Uterus (tissue), 4 donors: ENCODE data around the gene EPHA1. TPM values are rescaled to one million over a fixed set of nuclear protein-coding genes. Genes with fewer than 3 reads are reported as not detected.
A peak's percentile ranks its signal among the peaks of the same experiment; 100 is the strongest.
"Not testable (repeated sequence)": the region's sequence is repeated elsewhere in the genome, so short reads cannot be mapped to it uniquely, and the experiment has no call there.

Experiments used
- DNase-seq, 2 donors: peaks; one replicate each; pipeline ENCODE4 v3.0.0-alpha.2; 2019 to 2020
- H3K27ac ChIP-seq, 2 donors: fragments of 200-600 bp; sonication (generic); 1 replicate in 1 of 2; 2 replicates in 1 of 2; pipeline ENCODE4 v1.5.1; 2016 to 2018
- H3K27me3 ChIP-seq, 2 donors: fragments of 200-600 bp; sonication (generic); one replicate each; pipeline ENCODE4 v1.5.1; 2018 to 2019; ENCODE audit warnings: control low read depth in 1 of 2
- H3K36me3 ChIP-seq, 2 donors: fragments of 200-600 bp; sonication (generic); one replicate each; pipeline ENCODE4 v1.5.1; 2019; ENCODE audit warnings: control low read depth in 1 of 2
- H3K4me1 ChIP-seq, 2 donors: fragments of 200-600 bp; sonication (generic); one replicate each; pipeline ENCODE4 v1.5.1; 2018 to 2019; ENCODE audit warnings: control low read depth in 1 of 2
- H3K4me3 ChIP-seq, 2 donors: fragments of 200-600 bp; sonication (generic); 1 replicate in 1 of 2; 2 replicates in 1 of 2; pipeline ENCODE4 v1.5.1; 2018 to 2019; ENCODE audit warnings: mild to moderate bottlenecking in 1 of 2
- H3K9me3 ChIP-seq, 2 donors: fragments of 200-600 bp; sonication (generic); one replicate each; pipeline ENCODE4 v1.5.1; 2019; ENCODE audit warnings: control low read depth in 1 of 2
- CTCF ChIP-seq, 4 experiments: fragments of 200-600 bp in 2 of 4; fragments of 450-650 bp in 2 of 4; sonication (generic) in 2 of 4; IDR thresholded peaks; one replicate each; pipeline ENCODE4 v1.5.1; 2016 to 2019; ENCODE audit warnings: antibody characterized with exemption in 4 of 4, mild to moderate bottlenecking in 2 of 4, moderate library complexity in 1 of 4
- POLR2A ChIP-seq, 2 donors: fragments of 450-650 bp; IDR thresholded peaks; one replicate each; pipeline ENCODE4 v1.6.1; 2016; ENCODE audit warnings: antibody characterized with exemption in 2 of 2, mild to moderate bottlenecking in 1 of 2, moderate library complexity in 1 of 2
- intact Hi-C: fragments of 100-400 bp; cut with DNase I; formaldehyde crosslinking; loops from one replicate; pipeline ENCODE4 v1.15.1; 2023; ENCODE audit warnings: low total_unique reads
- total RNA-seq, 4 donors: library from RNA; depleted of rRNA in 3 of 4; stranded (reverse); fragments of >200 nt in 3 of 4; gene quantifications; one replicate each; pipeline versions ENCODE4 v1.1.0 to v1.2.4, GENCODE V29; 2014 to 2023
- donor health status: DM: yes; HTN: yes; CAD: no.

The EPHA1 gene
- total RNA-seq, 4 donors from 2014 or later = 1.3 to 5.6 (median 1.9) TPM; not detected in 1

- Histone ChIP-seq H3K4me3 (no peak overlapping the region), H3K27ac (peak overlapping the region; percentile 40 to 44), H3K36me3 (no peaks in the 10 kb centered on the region), H3K9me3 (no peaks in the 10 kb centered on the region), H3K27me3 (no peaks in the 10 kb centered on the region), H3K4me1 (no peaks in the 10 kb centered on the region)
- no peak for DNase-seq
- no peak for TF ChIP-seq POLR2A (IDR thresholded peaks at IDR 0.05)
- TF ChIP-seq CTCF (IDR thresholded peaks at IDR 0.05) = peak; percentile 75 to 82 (median 79)
- intact Hi-C loops = loop anchor here (5.0 kb wide), 1 partner anchor 179 kb away; no protein-coding TSS in a partner anchor
Observed at GRCh38 chr7:143416565-143417149, 8.0 kb upstream of the EPHA1 start.

- no peak for DNase-seq
- Histone ChIP-seq H3K27me3 (no peaks in the 10 kb centered on the region), H3K36me3 (no peaks in the 10 kb centered on the region), H3K27ac (peak overlapping the region; percentile 40 to 44), H3K9me3 (no peaks in the 10 kb centered on the region), H3K4me1 (peaks cover 0 to 6% of the 10 kb centered on the region in 2 donors), H3K4me3 (no peak overlapping the region)
- TF ChIP-seq CTCF (IDR thresholded peaks at IDR 0.05) = no peak
- no peak for TF ChIP-seq POLR2A (IDR thresholded peaks at IDR 0.05)
- intact Hi-C loops = loop anchor here (5.0 kb wide), 1 partner anchor 179 kb away; no protein-coding TSS in a partner anchor
Observed at GRCh38 chr7:143415742-143416397, 7.2 kb upstream of the EPHA1 start.

GRCh38 chr7:143415209-143415608 lies 6.6 kb upstream of the EPHA1 start:
- not testable (repeated sequence) for H3K36me3 ChIP-seq, H3K9me3 ChIP-seq, H3K27me3 ChIP-seq, H3K4me3 ChIP-seq, DNase-seq, H3K4me1 ChIP-seq
- peak overlapping the region in 1 of 2 donors; percentile 40 for H3K27ac ChIP-seq
- intact Hi-C loops = loop anchor here (5.0 kb wide), 1 partner anchor 178 kb away; no protein-coding TSS in a partner anchor

GRCh38 chr7:143413123-143413522 lies 4.5 kb upstream of the EPHA1 start:
- Histone ChIP-seq H3K4me3 (no peak overlapping the region), H3K9me3 (no peaks in the 10 kb centered on the region), H3K27me3 (no peaks in the 10 kb centered on the region), H3K36me3 (no peaks in the 10 kb centered on the region), H3K27ac (peak overlapping the region in 1 of 2 donors; percentile 81), H3K4me1 (peaks cover 4 to 23% of the 10 kb centered on the region in 2 donors)
- TF ChIP-seq POLR2A (IDR thresholded peaks at IDR 0.05) (no peak), CTCF (IDR thresholded peaks at IDR 0.05) (no peak)
- intact Hi-C loops = no loop called here
- no peak for DNase-seq

GRCh38 chr7:143411976-143412708 lies 3.5 kb upstream of the EPHA1 start:
- peak overlapping the region; percentile 69 to 81 for H3K27ac ChIP-seq
- no peak overlapping the region for H3K4me3 ChIP-seq
- TF ChIP-seq CTCF (IDR thresholded peaks at IDR 0.05) (no peak), POLR2A (IDR thresholded peaks at IDR 0.05) (no peak)
- peaks cover 4 to 29% of the 10 kb centered on the region in 2 donors for H3K4me1 ChIP-seq
- H3K9me3 ChIP-seq = no peaks in the 10 kb centered on the region
- no peaks in the 10 kb centered on the region for H3K36me3 ChIP-seq
- intact Hi-C loops = no loop called here
- no peaks in the 10 kb centered on the region for H3K27me3 ChIP-seq
- no peak for DNase-seq
